ENCODE data around the gene TM6SF1.
"Not testable (repeated sequence)": the region's sequence is repeated elsewhere in the genome, so short reads cannot be mapped to it uniquely, and the experiment has no call there.

TM6SF1 gene

DNA sequence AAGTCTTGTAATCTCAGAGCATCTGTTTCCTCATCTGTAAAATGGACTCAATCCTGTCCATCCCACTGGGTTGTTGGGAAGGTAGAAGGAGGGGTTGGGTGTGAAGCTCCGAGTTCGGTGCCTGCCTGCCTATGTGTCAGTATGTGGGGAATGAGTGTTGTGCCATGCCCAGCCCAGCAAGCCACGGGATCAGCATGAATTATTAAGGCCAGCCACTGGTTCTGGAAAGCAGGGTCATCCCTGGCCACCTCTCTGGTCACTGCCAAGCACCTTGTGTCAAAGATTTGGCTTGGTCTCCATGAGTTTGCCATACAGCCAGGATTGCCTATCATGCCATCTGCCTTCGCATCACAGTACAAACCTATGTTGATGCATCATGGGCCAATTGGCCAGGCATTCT, 11.5 kb downstream of the TM6SF1 start:
- DNase-seq, result no peak

DNA sequence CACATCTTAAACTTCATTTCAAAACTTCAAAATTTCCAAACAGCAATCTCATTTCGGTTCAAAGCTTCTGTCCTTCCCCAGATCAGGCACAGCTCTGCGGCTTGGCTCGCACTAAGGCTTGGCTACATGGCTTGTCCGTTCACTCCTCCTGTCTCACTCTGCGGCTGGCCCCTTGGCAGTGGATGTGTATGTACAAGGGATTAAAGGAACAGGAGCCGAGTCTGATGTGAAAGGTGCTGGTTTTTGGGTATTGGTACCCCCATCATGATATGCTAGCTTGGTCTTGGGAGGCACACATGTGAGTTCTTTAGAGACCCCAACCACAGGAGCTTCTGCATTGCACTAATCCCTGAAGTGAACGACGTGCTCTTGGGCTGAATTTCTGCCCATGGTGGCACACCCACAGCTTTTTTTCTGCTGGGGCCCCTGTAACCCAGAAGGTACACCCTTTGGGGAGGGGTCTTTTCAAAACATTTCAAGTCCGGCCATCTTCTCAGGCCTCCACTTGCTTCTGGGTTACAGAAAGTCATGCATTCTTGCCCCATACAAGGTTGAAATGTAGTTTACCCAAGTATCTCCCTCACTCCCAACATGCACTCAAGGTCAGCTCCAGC, 12.6 kb downstream of the TM6SF1 start:
- DNase-seq, result no peak

- no peak for DNase-seq
These were observed 16.1 kb downstream of the TM6SF1 start for GRCh38 chr15:83123529-83123928.

DNA sequence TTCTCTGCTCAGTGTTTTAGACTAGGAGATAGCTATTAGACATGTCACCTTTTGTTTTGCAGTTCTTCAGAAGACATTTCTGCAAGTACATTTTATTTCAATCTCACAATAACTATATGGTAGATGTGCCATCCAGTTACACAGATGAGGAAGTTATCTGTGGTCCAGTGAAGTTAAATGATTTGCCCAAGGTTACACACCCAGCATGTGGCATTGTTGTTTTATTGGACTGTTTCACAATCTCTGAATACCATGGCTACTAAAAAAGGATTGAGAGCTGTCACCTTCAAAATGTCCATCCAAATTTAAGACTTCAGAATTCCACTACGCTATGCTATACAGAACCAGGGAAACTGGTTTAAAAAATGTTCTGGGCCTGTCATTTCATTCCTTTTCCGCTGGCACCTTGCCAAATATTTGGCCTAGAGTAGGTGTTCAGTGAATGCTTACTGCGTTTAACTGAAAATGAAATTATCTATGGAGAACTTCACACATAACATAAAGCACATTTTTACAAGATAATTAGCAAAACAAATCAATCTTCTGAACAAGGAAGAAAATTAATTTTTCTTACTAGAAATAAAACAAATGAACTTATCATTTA, 20.2 kb downstream of the TM6SF1 start:
- no peak for DNase-seq

DNA sequence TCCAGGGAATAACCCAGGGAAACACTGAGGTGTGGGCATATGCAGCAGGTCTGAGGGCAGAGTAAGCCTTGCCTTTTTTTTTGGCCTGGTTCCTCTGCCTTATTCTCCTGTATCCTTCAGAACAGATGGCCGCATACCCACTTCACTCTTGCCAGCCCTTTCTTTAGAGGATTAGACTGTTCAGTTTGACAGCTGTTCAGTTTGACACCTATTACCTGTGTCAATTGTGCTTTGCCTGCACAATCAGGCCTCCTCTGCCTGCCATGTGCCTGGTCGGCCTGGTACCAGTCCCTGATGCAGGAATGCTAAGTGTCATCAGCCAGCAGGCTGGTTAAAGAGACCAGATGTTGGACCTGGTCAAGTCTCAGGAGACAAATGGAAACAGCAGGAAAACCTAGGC, 22.3 kb downstream of the TM6SF1 start:
- no peak for DNase-seq

- no peak for DNase-seq
These were observed 25.5 kb downstream of the TM6SF1 start for GRCh38 chr15:83132861-83133523.

DNA sequence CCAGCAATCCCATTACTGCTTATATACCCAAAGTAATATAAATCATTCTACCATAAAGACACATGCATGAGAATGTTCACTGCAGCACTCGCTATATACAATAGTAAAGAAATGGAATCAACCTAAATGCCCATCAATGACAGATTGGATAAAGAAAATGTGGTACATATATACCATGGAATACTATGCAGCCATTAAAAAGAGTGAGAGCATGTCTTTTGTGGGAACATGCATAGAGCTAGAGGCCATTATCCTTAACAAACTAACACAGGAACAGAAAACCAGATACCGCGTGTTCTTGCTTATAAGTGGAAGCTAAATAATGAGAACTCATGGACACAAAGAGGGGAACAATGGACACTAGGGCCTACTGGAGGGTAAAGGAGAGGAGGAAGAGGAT, 34.7 kb downstream of the TM6SF1 start:
- not testable (repeated sequence) for DNase-seq

DNA sequence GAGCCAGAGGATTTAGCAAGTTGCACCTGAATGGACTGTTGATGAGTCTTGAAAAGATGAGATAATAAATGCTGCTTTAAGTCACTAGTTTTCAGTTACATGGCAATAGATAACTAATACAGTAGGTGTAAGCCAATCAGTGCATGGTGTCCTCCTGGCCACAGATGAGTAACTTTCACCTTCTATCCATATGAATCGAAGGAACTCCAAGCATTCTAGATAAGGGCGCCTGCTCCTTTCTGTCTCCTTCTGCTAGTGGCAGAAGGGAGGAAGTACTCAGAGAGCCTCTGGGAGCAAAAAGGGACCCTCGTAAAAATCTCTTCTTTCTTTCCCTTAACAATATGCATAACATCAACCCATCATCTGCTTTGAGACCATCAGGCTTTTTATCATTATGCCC, 37.3 kb downstream of the TM6SF1 start:
- DNase-seq, result no peak

DNA sequence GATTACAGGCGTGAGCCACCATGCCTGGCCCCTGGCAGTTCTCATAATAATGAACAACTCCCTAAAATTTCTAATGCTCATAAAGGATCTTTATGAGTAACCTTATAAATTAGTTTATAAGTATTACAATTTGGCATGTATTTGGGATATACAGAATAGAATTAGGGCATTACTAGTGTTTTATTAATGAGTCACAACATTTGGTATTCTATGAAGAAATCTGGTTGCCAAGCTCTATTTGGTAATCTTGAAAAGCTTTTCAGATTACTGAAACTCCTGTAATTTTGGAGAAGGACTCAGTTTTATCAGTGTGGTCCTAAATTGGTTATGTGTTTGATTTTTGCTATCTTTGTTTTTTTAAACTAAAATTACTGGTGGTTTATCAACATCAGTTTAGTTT, 45.8 kb downstream of the TM6SF1 start:
- no peak for DNase-seq

- no peak for DNase-seq
These were observed 48.5 kb downstream of the TM6SF1 start for GRCh38 chr15:83155942-83156341.

- no peak for DNase-seq
These were observed 50.9 kb downstream of the TM6SF1 start for GRCh38 chr15:83158393-83158792.

DNA sequence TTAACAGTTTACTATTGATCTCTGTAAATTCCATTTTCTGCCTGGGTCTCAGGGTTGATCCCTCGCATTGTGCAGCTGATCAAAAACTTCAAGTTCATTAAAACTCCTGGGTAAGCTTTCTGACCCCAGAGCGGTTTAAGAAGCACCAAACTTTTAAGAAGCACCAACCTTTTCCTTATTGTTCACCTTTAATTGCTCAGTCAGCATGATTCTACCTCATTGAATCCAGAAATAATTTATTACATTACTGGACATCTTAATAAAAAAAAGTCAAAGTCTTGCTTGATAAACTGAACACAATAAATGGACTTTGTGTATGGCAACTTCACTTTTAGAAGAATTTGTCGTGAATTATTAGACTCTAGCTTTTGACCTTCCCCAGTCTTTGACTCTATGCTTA, 53.3 kb downstream of the TM6SF1 start:
- no peak for DNase-seq

GRCh38 chr15:83163032-83163431, 55.6 kb downstream of the TM6SF1 start:
- DNase-seq, result no peak

GRCh38 chr15:83164111-83164770, 56.8 kb downstream of the TM6SF1 start:
- no peak for DNase-seq

- DNase-seq, result no peak
These were observed 57.4 kb downstream of the TM6SF1 start for GRCh38 chr15:83164771-83165404.

- no peak for DNase-seq
These were observed 58.8 kb downstream of the TM6SF1 start for GRCh38 chr15:83166218-83166617.

DNA sequence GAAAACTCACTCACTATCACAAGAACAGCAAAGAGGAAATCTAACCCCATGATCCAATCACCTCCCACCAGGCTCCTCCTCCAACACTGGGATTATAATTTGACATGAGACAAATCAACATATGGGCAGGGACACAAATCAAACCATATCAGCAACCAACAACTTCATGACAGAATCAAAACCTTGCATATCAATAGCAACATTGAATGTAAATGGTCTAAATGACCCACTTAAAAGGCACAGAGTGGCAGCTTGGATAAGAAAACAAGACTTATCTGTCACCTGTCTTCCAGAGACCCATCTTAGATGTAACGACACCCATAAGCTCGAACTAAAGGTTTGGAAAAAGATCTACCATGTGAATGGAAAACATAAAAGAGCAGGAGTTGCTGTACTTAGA, 59.4 kb downstream of the TM6SF1 start:
- DNase-seq, result no peak

GRCh38 chr15:83169576-83169975, 62.1 kb downstream of the TM6SF1 start:
- DNase-seq, result not testable (repeated sequence)

- DNase-seq, result no peak
These were observed 63.2 kb downstream of the TM6SF1 start for GRCh38 chr15:83170474-83171165.

- no peak for DNase-seq
These were observed 67.4 kb downstream of the TM6SF1 start for GRCh38 chr15:83174891-83175290.

- DNase-seq, result no peak
These were observed 70.9 kb downstream of the TM6SF1 start for GRCh38 chr15:83178390-83178789.

GRCh38 chr15:83178869-83179325, 71.5 kb downstream of the TM6SF1 start:
- no peak for DNase-seq

GRCh38 chr15:83185561-83185960, 78.1 kb downstream of the TM6SF1 start:
- no peak for DNase-seq

All from activated CD4-positive, alpha-beta T cell treated with anti-CD3 and anti-CD28 coated beads, Interleukin-2, amount 50 U/mL, for 48 hours (primary cell).